NCI-H82 treated with DMSO at 0.1 percent for 48 hours (cell line): ENCODE measurements around the gene CDX1.
A peak's percentile ranks its signal among the peaks of the same experiment; 100 is the strongest.

Experiments used
- DNase-seq: peaks from one replicate; lab custom pipeline; 2025; ENCODE audit not compliant: unreplicated experiment; lab: John Stamatoyannopoulos, UW

The CDX1 gene

GRCh38 chr5:150204590-150204960, 38.0 kb downstream of the CDX1 start:
- no peak for DNase-seq

GRCh38 chr5:150206098-150206778, 39.7 kb downstream of the CDX1 start:
- no peak for DNase-seq

- no peak for DNase-seq
Measured at GRCh38 chr5:150206779-150207115, 40.2 kb downstream of the CDX1 start.

- DNase-seq = no peak
Measured at GRCh38 chr5:150208187-150209098, 41.9 kb downstream of the CDX1 start.

- no peak for DNase-seq
Measured at GRCh38 chr5:150209099-150209635, 42.6 kb downstream of the CDX1 start.

GRCh38 chr5:150210644-150211043, 44.1 kb downstream of the CDX1 start:
- no peak for DNase-seq

GRCh38 chr5:150211156-150212030, 44.8 kb downstream of the CDX1 start:
- DNase-seq = no peak

GRCh38 chr5:150213530-150213929, 47.0 kb downstream of the CDX1 start:
- no peak for DNase-seq

GRCh38 chr5:150214289-150214688, 47.7 kb downstream of the CDX1 start:
- no peak for DNase-seq

- no peak for DNase-seq
Measured at GRCh38 chr5:150215979-150216944, 49.7 kb downstream of the CDX1 start.

GRCh38 chr5:150217038-150217437, 50.5 kb downstream of the CDX1 start:
- DNase-seq = no peak

- peak; percentile 27 for DNase-seq
Measured at GRCh38 chr5:150217873-150218692, 51.5 kb downstream of the CDX1 start.

- no peak for DNase-seq
Measured at GRCh38 chr5:150218693-150219035, 52.1 kb downstream of the CDX1 start.

GRCh38 chr5:150219142-150219541, 52.6 kb downstream of the CDX1 start:
- peak; percentile 2 for DNase-seq

GRCh38 chr5:150219861-150220260, 53.3 kb downstream of the CDX1 start:
- no peak for DNase-seq

GRCh38 chr5:150221471-150221870, 54.9 kb downstream of the CDX1 start:
- DNase-seq = no peak

GRCh38 chr5:150222906-150223305, 56.3 kb downstream of the CDX1 start:
- no peak for DNase-seq

GRCh38 chr5:150223474-150223873, 56.9 kb downstream of the CDX1 start:
- no peak for DNase-seq

- DNase-seq = no peak
Measured at GRCh38 chr5:150224483-150225027, 58.0 kb downstream of the CDX1 start.
